Caco-2 (cell line): ENCODE measurements around the gene LRPAP1. TPM values are rescaled to one million over a fixed set of nuclear protein-coding genes. Genes with fewer than 3 reads are reported as not detected.
"Not testable (repeated sequence)": the region's sequence is repeated elsewhere in the genome, so short reads cannot be mapped to it uniquely, and the experiment has no call there.

Experiments used
- BruUV-seq: library from RNA; stranded (reverse); fragments of 400-500 nt; replicated peaks from 2 replicates; lab custom pipeline; 2021; lab: Mats Ljungman, UMichigan
- CTCF ChIA-PET: fragments of 300-600 bp; sonication (Branson Sonifier 250); formaldehyde crosslinking; loops from one replicate; lab custom pipeline; 2022; ENCODE audit warnings: antibody characterized with exemption; lab: Charles Lee
- POLR2A ChIA-PET: fragments of 300-600 bp; sonication (Branson Sonifier 250); formaldehyde crosslinking; loops from one replicate; lab custom pipeline; 2022; ENCODE audit warnings: antibody characterized with exemption; lab: Charles Lee
- DNase-seq, 2 experiments: peaks; one replicate each; pipeline versions ENCODE4 v3.0.0 to v3.0.0-alpha.2; 2020 to 2022
- H3K27me3 ChIP-seq: replicated peaks from 2 replicates; pipeline ENCODE4 v1.6.0; 2011; ENCODE audit warnings: low read length; ENCODE audit not compliant: control insufficient read depth, insufficient read depth
- H3K36me3 ChIP-seq: 2 replicates; pipeline ENCODE4 v1.5.1; 2011; ENCODE audit warnings: low read length; ENCODE audit not compliant: control insufficient read depth, insufficient read depth
- H3K4me1 ChIP-seq: fragments of 250-450 bp; sonication (Bioruptor Pico); 2 replicates; pipeline ENCODE4 v1.5.1; 2020; ENCODE audit warnings: mild to moderate bottlenecking
- H3K4me3 ChIP-seq: 2 replicates; pipeline ENCODE4 v1.5.1; 2011; ENCODE audit warnings: low read depth, mild to moderate bottlenecking, control low read depth, low read length
- H3K9me3 ChIP-seq: fragments of 250-450 bp; sonication (Bioruptor Pico); 2 replicates; pipeline ENCODE4 v1.5.1; 2020; ENCODE audit warnings: mild to moderate bottlenecking, moderate library complexity
- H3K27ac Mint-ChIP-seq: one replicate; pipeline ENCODE4 v1.8.0; 2022; ENCODE audit warnings: mixed read lengths; ENCODE audit not compliant: unreplicated experiment
- H3K27me3 Mint-ChIP-seq: one replicate; pipeline ENCODE4 v1.8.0; 2022; ENCODE audit warnings: mixed read lengths; ENCODE audit not compliant: insufficient read depth, unreplicated experiment
- H3K36me3 Mint-ChIP-seq: one replicate; pipeline ENCODE4 v1.8.0; 2022; ENCODE audit warnings: mild to moderate bottlenecking, mixed read lengths; ENCODE audit not compliant: insufficient read depth, unreplicated experiment
- H3K4me1 Mint-ChIP-seq: one replicate; pipeline ENCODE4 v1.8.0; 2022; ENCODE audit warnings: low read depth, mixed read lengths; ENCODE audit not compliant: unreplicated experiment
- H3K4me3 Mint-ChIP-seq: one replicate; pipeline ENCODE4 v1.8.0; 2022; ENCODE audit warnings: mild to moderate bottlenecking, moderate library complexity, mixed read lengths; ENCODE audit not compliant: unreplicated experiment
- H3K9me3 Mint-ChIP-seq: one replicate; pipeline ENCODE4 v1.8.0; 2022; ENCODE audit warnings: mixed read lengths; ENCODE audit not compliant: unreplicated experiment
- intact Hi-C: fragments of 100-400 bp; cut with micrococcal nuclease; formaldehyde crosslinking; loops from one replicate; pipeline ENCODE4 v1.10.0; 2022; ENCODE audit not compliant: unreplicated experiment
- total RNA-seq: library from RNA; stranded (reverse); gene quantifications from 2 replicates; pipeline ENCODE4 v1.2.3, GENCODE V29; 2022

LRPAP1 gene
- total RNA-seq, 1 experiment from 2014 or later, result 224 TPM

DNA sequence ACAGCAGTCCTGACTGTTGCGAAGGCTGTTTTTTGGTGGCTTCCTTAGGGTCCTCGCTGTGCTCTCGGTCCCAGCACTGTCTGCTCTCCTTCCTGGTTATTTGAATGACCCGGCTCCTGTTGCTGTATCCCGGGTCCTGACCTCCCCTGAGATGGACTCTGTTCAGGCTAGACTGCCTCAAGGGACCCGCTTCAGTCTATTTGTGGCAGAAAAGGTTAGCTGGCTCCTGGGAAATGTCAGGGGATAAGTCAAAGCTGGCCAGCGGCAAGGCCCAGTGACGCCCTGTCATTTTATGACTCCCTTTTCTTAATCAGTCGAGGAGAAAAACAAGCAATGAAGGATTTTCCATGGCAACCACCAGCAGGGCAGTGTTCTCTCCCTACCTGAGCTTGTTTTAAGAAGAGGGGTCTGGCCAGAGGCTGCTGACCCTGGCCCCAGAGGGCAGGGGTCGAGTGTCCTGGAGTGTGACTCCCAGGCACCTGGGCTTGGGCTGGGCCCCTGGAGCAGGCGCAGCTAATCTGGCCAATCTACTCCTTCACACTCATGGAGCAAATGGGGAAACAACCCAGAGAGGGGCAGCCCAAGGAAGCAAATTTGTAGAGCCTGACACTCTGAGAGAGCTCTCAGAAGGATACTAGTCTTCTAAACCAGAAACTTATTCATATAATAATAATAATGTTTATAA lies 45.1 kb upstream of the LRPAP1 start:
- H3K9me3 Mint-ChIP-seq, H3K4me1 Mint-ChIP-seq, intact Hi-C loops, H3K9me3 ChIP-seq, H3K4me1 ChIP-seq, BruUV-seq, H3K36me3 Mint-ChIP-seq, DNase-seq, H3K4me3 Mint-ChIP-seq, H3K27me3 ChIP-seq, H3K27ac Mint-ChIP-seq, POLR2A ChIA-PET, H3K36me3 ChIP-seq, H3K4me3 ChIP-seq: not testable (repeated sequence)
- peaks cover 10% of the 10 kb centered on the region for H3K27me3 Mint-ChIP-seq
- CTCF ChIA-PET, result interaction anchor here (0.7 kb wide), 1 partner anchor 1315 kb away, joined by 3 read pairs; no protein-coding TSS in a partner anchor

DNA sequence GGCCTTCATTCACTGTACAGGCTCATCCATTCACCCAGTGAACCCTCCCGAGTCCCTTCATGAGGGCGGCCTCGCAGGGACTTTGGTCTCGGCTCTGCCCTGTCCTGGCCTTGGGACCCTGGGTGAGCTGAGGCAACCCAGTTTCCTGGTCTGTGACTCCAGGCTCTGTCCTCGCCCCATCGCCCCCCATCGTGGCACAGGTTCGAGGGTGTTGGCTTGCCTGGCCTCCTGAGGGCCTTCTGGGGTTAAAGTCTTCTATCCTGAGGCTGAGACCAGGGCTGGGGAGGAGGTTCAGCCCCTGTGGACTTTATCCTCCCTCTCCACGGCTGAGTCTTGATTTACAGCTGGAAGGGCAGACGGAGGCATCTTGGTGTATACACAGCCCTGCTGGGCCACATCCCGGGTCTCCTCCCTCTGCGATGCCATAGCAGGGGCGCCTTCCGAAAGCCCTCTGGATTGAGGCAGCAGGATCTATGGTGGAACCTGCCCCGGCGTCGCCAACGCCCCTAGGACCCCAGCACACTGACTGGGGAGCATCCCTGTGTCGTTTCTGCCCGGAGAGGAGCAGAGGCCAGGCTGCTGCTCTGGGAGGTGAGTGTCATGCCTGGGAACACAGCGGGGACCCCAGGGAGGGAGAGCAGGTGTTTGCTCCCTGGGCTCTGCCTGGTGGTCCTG lies 44.4 kb upstream of the LRPAP1 start:
- POLR2A ChIA-PET, H3K27ac Mint-ChIP-seq, H3K4me3 ChIP-seq, H3K9me3 Mint-ChIP-seq, H3K27me3 ChIP-seq, H3K9me3 ChIP-seq, BruUV-seq, H3K36me3 ChIP-seq, intact Hi-C loops, H3K4me1 ChIP-seq, H3K4me3 Mint-ChIP-seq, H3K4me1 Mint-ChIP-seq, H3K36me3 Mint-ChIP-seq, DNase-seq: not testable (repeated sequence)
- CTCF ChIA-PET, result interaction anchor here (0.7 kb wide), 1 partner anchor 1314 kb away, joined by 3 read pairs; no protein-coding TSS in a partner anchor
- H3K27me3 Mint-ChIP-seq, result peaks cover 10% of the 10 kb centered on the region

DNA sequence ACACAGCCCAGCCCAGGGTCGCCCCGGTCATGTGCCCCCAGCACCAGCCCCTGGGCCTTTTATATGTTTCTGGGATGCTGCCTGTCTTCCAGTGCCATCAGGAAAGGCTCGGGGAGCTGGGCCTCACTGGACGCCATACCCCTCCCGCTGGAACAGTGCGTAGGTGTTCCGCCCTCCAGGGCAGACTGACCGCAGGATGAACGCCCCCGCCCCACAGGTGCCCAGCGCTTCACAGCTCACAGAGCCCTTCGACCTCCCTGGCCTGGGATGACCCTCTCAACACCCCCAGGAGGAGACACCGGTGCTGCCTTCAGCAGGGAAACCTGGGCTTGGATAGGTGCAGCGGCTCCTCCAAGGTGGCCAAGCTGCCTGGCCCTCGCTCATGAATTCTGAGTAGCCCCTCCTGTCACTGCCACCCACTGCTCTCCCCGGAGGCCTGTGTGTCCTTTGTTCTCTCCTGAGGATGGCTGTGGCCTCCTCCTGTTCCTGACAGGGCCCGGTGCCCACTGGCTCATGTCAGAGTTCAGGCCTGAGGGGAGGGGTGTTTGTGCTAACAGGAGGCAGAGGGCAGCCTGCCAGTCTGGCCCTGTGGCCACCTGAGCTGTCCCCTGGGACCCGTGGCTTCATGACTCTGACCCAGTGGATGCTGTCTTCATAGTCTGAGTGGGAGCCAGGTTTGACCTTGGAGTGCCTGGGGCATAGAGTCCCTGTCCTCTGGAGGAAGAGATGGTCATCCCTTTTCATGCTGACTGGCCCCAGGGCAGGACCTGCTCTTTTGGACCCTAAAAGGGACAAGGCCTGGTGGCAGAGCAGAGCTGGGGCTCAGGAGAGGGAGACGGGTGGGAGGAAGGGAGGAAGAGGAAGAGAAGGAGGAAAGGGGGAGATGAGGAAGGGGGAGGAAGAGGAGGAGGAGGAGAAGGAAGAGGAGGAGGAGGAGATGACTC lies 43.5 kb upstream of the LRPAP1 start:
- H3K9me3 ChIP-seq, H3K4me3 ChIP-seq, H3K36me3 ChIP-seq, BruUV-seq, H3K27me3 ChIP-seq, H3K4me1 ChIP-seq, CTCF ChIA-PET, H3K27ac Mint-ChIP-seq, H3K36me3 Mint-ChIP-seq, H3K27me3 Mint-ChIP-seq, H3K4me3 Mint-ChIP-seq, DNase-seq, H3K4me1 Mint-ChIP-seq, intact Hi-C loops, POLR2A ChIA-PET, H3K9me3 Mint-ChIP-seq: not testable (repeated sequence)

DNA sequence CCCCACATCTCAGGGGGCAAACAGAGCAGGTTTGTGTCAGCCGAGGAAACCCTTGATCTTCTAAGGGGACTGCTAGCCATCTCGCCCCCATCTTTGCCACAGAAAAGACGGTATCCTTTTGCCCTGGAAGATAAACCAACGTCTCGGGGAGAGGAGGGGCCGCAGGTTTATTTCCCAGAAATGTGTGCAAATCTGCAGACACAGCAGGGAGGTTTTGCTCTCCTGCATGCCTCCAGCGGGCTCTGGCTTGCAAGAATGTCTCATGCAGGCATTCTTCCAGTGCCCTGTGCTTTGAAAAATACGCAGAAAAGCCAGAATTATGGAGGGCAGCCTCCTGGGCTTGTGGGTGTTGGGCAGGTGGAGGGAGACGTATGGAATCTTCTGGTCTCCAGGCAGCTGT lies 42.6 kb upstream of the LRPAP1 start:
- CTCF ChIA-PET, result not testable (repeated sequence)

GRCh38 chr4:3574346-3574745 lies 42.1 kb upstream of the LRPAP1 start:
- intact Hi-C loops, H3K27ac Mint-ChIP-seq, H3K9me3 Mint-ChIP-seq, H3K4me1 Mint-ChIP-seq, H3K4me3 ChIP-seq, H3K36me3 Mint-ChIP-seq, H3K9me3 ChIP-seq, H3K4me1 ChIP-seq, BruUV-seq, CTCF ChIA-PET, H3K36me3 ChIP-seq, H3K27me3 ChIP-seq, H3K4me3 Mint-ChIP-seq, DNase-seq, H3K27me3 Mint-ChIP-seq, POLR2A ChIA-PET: not testable (repeated sequence)

More for the DNA sequence above, 42.6 kb upstream of the LRPAP1 start:
- H3K4me3 ChIP-seq, H3K9me3 ChIP-seq, H3K27me3 Mint-ChIP-seq, DNase-seq, H3K4me3 Mint-ChIP-seq, H3K36me3 ChIP-seq, H3K27ac Mint-ChIP-seq, H3K4me1 ChIP-seq, H3K4me1 Mint-ChIP-seq, H3K27me3 ChIP-seq, BruUV-seq, POLR2A ChIA-PET, H3K9me3 Mint-ChIP-seq, H3K36me3 Mint-ChIP-seq, intact Hi-C loops: not testable (repeated sequence)
